Right atrium auricular region (tissue), 2 donors: ENCODE data around the gene FCHSD2. TPM values are rescaled to one million over a fixed set of nuclear protein-coding genes. Genes with fewer than 3 reads are reported as not detected.

Experiments
- DNase-seq: peaks from one replicate; pipeline ENCODE4 v3.0.0-alpha.2; 2019; ENCODE audit warnings: low spot score
- H3K27ac ChIP-seq, 2 donors: fragments of 200-600 bp; sonication (generic); 1 replicate in 1 of 2; 2 replicates in 1 of 2; pipeline ENCODE4 v1.5.1; 2016 to 2019
- H3K27me3 ChIP-seq, 2 donors: fragments of 200-600 bp; sonication (generic); one replicate each; pipeline versions ENCODE4 v1.5.1 to v1.6.0; 2017 to 2019
- H3K36me3 ChIP-seq: fragments of 200-600 bp; sonication (generic); one replicate; pipeline ENCODE4 v1.5.1; 2016
- H3K4me1 ChIP-seq, 2 donors: fragments of 200-600 bp; sonication (generic); one replicate each; pipeline versions ENCODE4 v1.5.1 to v1.6.0; 2017 to 2019
- H3K4me3 ChIP-seq, 2 donors: fragments of 200-600 bp; sonication (generic); 1 replicate in 1 of 2; 2 replicates in 1 of 2; pipeline ENCODE4 v1.5.1; 2017 to 2019; ENCODE audit warnings: mild to moderate bottlenecking in 1 of 2, moderate library complexity in 1 of 2
- H3K9me3 ChIP-seq, 2 donors: fragments of 200-600 bp; sonication (generic); one replicate each; pipeline ENCODE4 v1.5.1; 2019
- total RNA-seq, 2 donors: library from RNA; depleted of rRNA; stranded (reverse); fragments of >200 nt; gene quantifications; one replicate each; pipeline ENCODE4 v1.1.0, GENCODE V29; 2016
- TF ChIP-seq, protein P1 (sequence below), 2 donors: fragments of 200-600 bp; sonication (generic); IDR thresholded peaks; one replicate each; pipeline ENCODE4 v1.5.1; 2019; ENCODE audit warnings: antibody characterized with exemption in 2 of 2

The FCHSD2 gene
- total RNA-seq, 2 donors from 2014 or later, result 23.9 to 24.0 TPM

DNA sequence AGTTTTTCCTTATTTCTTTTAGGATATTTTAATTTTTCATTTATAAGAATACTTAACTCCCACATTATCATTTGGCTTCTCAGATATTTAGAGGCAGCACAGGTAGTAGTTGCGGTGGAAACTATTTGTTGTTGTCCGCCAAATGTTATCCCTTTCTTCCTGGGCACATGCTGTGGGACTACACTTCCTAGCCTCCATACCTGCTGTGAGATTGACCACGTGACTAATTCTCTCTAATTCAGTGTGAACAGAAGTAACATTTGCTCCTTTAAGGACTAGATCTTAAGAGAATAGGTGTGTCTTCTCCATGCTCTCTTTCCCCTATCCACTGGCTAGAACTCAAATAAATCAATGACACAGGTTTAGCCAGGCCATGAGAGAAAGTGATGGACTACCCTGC is 191.4 kb downstream of the FCHSD2 start:
- TF ChIP-seq, protein P1, sequence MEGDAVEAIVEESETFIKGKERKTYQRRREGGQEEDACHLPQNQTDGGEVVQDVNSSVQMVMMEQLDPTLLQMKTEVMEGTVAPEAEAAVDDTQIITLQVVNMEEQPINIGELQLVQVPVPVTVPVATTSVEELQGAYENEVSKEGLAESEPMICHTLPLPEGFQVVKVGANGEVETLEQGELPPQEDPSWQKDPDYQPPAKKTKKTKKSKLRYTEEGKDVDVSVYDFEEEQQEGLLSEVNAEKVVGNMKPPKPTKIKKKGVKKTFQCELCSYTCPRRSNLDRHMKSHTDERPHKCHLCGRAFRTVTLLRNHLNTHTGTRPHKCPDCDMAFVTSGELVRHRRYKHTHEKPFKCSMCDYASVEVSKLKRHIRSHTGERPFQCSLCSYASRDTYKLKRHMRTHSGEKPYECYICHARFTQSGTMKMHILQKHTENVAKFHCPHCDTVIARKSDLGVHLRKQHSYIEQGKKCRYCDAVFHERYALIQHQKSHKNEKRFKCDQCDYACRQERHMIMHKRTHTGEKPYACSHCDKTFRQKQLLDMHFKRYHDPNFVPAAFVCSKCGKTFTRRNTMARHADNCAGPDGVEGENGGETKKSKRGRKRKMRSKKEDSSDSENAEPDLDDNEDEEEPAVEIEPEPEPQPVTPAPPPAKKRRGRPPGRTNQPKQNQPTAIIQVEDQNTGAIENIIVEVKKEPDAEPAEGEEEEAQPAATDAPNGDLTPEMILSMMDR (IDR thresholded peaks at IDR 0.05), result no peak
- Histone ChIP-seq H3K27ac (no peak overlapping the region), H3K9me3 (no peaks in the 10 kb centered on the region), H3K36me3 (no peaks in the 10 kb centered on the region), H3K4me1 (peaks cover 0 to 15% of the 10 kb centered on the region in 2 donors), H3K27me3 (no peaks in the 10 kb centered on the region), H3K4me3 (no peak overlapping the region)
- no peak for DNase-seq

DNA sequence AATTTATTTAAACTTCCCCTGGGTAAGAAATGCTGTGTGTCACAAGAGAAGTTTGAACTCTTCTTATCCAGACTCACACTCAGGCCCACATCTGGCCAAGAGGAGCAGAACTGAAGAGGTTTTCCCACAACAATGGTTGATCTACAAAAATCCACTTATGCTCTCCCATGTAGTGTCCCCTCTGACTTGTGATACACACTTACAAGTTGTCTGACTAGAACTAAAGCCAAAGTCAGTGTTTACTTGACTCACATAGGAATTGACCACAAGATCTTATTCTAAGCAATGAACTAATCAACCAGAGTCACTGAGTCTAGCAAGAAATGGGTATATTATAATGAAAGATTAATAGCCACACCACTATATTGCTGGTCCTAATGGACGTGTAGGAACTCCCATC is 194.9 kb downstream of the FCHSD2 start:
- Histone ChIP-seq H3K36me3 (no peaks in the 10 kb centered on the region), H3K27ac (no peak overlapping the region), H3K27me3 (no peaks in the 10 kb centered on the region), H3K4me3 (no peak overlapping the region), H3K4me1 (peaks cover 0 to 9% of the 10 kb centered on the region in 2 donors), H3K9me3 (no peaks in the 10 kb centered on the region)
- no peak for DNase-seq
- TF ChIP-seq, protein P1 (IDR thresholded peaks at IDR 0.05), result no peak

DNA sequence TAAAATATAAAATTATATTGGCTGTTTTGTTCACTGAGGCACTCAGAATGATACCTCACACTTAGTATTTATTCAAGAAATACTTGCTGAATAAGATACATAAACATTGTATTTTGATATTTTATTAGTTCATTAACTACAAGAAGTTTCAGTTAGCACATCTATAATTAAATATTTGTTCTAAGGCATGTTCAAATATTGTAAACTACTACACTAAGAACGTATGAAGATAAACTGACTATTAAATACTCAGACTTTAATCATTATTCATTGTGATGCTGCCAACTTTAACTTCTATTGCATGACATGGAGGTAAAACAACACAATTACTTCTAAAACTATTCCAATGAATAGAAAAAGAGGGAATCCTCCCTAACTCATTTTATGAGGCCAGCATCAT is 198.5 kb downstream of the FCHSD2 start:
- no peak for DNase-seq
- Histone ChIP-seq H3K4me1 (peaks cover 0 to 7% of the 10 kb centered on the region in 2 donors), H3K9me3 (no peaks in the 10 kb centered on the region), H3K36me3 (no peaks in the 10 kb centered on the region), H3K4me3 (no peak overlapping the region), H3K27me3 (no peaks in the 10 kb centered on the region), H3K27ac (no peak overlapping the region)
- TF ChIP-seq, protein P1 (IDR thresholded peaks at IDR 0.05), result no peak

DNA sequence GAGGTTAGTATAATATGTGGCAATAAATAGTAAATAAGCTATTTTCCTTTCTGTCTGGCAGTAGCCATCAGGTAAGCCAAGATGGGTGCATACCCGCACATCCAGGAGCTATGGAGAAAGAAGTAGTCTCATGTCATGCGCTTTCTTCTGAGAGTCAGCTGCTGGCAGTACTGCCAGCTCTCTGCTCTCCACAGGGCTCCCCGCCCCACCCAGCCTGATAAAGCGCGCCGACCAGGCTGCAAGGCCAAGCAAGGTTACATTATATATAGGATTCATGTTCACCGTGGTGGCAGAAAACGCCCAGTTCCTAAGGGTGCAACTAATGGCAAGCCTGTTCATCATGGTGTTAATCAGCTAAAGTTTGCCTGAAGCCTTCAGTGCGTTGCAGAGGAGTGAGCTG is 201.7 kb downstream of the FCHSD2 start:
- Histone ChIP-seq H3K27ac (no peak overlapping the region), H3K9me3 (no peaks in the 10 kb centered on the region), H3K4me1 (peaks cover 0 to 18% of the 10 kb centered on the region in 2 donors), H3K4me3 (no peak overlapping the region), H3K36me3 (no peaks in the 10 kb centered on the region), H3K27me3 (no peaks in the 10 kb centered on the region)
- no peak for DNase-seq
- TF ChIP-seq, protein P1 (IDR thresholded peaks at IDR 0.05), result no peak

DNA sequence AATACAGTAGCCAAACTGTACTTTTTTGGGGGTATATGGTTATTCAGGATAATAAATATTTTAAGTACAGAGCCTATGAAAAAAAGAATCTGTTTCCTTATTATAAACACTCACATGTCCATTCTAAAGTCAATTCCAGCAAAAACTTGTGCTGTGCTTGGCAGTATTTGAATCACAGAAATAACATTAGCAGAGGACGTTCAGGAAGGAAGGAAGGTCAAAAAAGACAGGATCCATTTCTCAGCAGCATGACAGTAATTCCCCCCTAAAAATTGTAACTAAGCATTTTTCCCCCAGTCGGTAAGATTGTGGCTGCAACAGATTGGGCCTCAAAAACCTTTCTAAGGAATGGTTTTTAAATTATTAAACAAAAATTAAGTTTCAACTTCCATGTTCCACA is 203.1 kb downstream of the FCHSD2 start:
- no peak for DNase-seq
- no peaks in the 10 kb centered on the region for H3K9me3 ChIP-seq
- H3K4me3 ChIP-seq, result no peak overlapping the region
- peaks cover 0 to 24% of the 10 kb centered on the region in 2 donors for H3K4me1 ChIP-seq
- no peaks in the 10 kb centered on the region for H3K36me3 ChIP-seq
- no peaks in the 10 kb centered on the region for H3K27me3 ChIP-seq
- no peak overlapping the region for H3K27ac ChIP-seq
- TF ChIP-seq, protein P1 (IDR thresholded peaks at IDR 0.05), result no peak

DNA sequence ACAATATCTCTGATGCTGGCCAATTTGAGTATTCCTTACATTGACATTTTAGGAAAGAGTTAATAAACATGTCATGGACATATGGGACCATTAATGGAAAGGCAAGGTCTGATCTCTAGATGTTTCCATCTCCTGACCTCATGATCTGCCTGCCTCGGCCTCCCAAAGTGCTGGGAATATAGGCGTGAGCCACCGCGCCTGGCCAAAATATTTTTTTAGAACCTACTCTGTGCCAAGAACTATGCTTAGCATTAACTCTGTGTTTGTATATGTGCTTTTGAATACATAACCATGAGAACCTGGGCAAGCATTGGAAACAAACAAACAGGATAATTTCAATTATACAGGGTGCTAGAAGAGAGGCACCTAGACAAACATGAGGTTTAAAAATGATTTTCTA is 204.7 kb downstream of the FCHSD2 start:
- no peak overlapping the region for H3K27ac ChIP-seq
- TF ChIP-seq, protein P1 (IDR thresholded peaks at IDR 0.05), result no peak

More for the DNA sequence above, 204.7 kb downstream of the FCHSD2 start:
- Histone ChIP-seq H3K4me1 (peaks cover 0 to 26% of the 10 kb centered on the region in 2 donors), H3K27me3 (no peaks in the 10 kb centered on the region), H3K36me3 (no peaks in the 10 kb centered on the region), H3K4me3 (no peak overlapping the region), H3K9me3 (no peaks in the 10 kb centered on the region)
- no peak for DNase-seq
